H9 (cell line): ENCODE results near the gene ASB8. TPM values are rescaled to one million over a fixed set of nuclear protein-coding genes. Genes with fewer than 3 reads are reported as not detected.

Experiments
- DNase-seq: peaks from one replicate; pipeline ENCODE4 v3.0.0-alpha.2; 2017
- H2AFZ ChIP-seq: one replicate; pipeline ENCODE4 v1.6.1; 2013; ENCODE audit warnings: mild to moderate bottlenecking, low read length, control low read depth, moderate library complexity
- H2AK5ac ChIP-seq: 2 replicates; pipeline ENCODE4 v1.6.1; 2013; ENCODE audit warnings: low read length, control low read depth, mixed read lengths; ENCODE audit not compliant: insufficient read length
- H2BK120ac ChIP-seq: one replicate; pipeline ENCODE4 v1.6.1; 2013; ENCODE audit warnings: low read depth, mild to moderate bottlenecking, low read length, control low read depth, inconsistent platforms; ENCODE audit not compliant: poor library complexity, severe bottlenecking
- H2BK12ac ChIP-seq: 2 replicates; pipeline ENCODE4 v1.6.1; 2013; ENCODE audit warnings: low read length, control low read depth, mixed read lengths, low read depth; ENCODE audit not compliant: insufficient read length
- H2BK15ac ChIP-seq: 2 replicates; pipeline ENCODE4 v1.6.1; 2013; ENCODE audit warnings: low read depth, low read length, control low read depth
- H2BK20ac ChIP-seq: one replicate; pipeline ENCODE4 v1.6.1; 2013; ENCODE audit warnings: low read depth, mild to moderate bottlenecking, low read length, control low read depth, inconsistent platforms; ENCODE audit not compliant: poor library complexity, severe bottlenecking
- H2BK5ac ChIP-seq: 2 replicates; pipeline ENCODE4 v1.6.1; 2013; ENCODE audit warnings: low read length, control low read depth, mixed read lengths; ENCODE audit not compliant: insufficient read length
- H3K14ac ChIP-seq: 2 replicates; pipeline ENCODE4 v1.6.1; 2013; ENCODE audit warnings: low read length, control low read depth; ENCODE audit not compliant: insufficient read depth
- H3K18ac ChIP-seq: 2 replicates; pipeline ENCODE4 v1.6.1; 2013; ENCODE audit warnings: low read depth, mild to moderate bottlenecking, mixed read lengths, low read length, control low read depth; ENCODE audit not compliant: insufficient read length
- H3K23ac ChIP-seq: 2 replicates; pipeline ENCODE4 v1.6.1; 2013; ENCODE audit warnings: low read length, control low read depth, mixed read lengths, low read depth; ENCODE audit not compliant: insufficient read length
- H3K23me2 ChIP-seq: 2 replicates; pipeline ENCODE4 v1.6.1; 2013; ENCODE audit warnings: low read depth, mild to moderate bottlenecking, mixed read lengths, low read length, control low read depth; ENCODE audit not compliant: insufficient read length, poor library complexity, severe bottlenecking
- H3K27ac ChIP-seq: 2 replicates; pipeline ENCODE4 v1.5.1; 2013; ENCODE audit warnings: low read length, control low read depth, mixed read lengths, low read depth; ENCODE audit not compliant: insufficient read length
- H3K27me3 ChIP-seq: 2 replicates; pipeline ENCODE4 v1.6.1; 2013; ENCODE audit warnings: low read length, control low read depth, inconsistent platforms; ENCODE audit not compliant: insufficient read depth
- H3K4ac ChIP-seq: 2 replicates; pipeline ENCODE4 v1.6.1; 2013; ENCODE audit warnings: low read depth, mild to moderate bottlenecking, control low read depth, inconsistent platforms, low read length, moderate library complexity
- H3K4me1 ChIP-seq: 2 replicates; pipeline ENCODE4 v1.6.1; 2013; ENCODE audit warnings: low read length, control low read depth, inconsistent platforms; ENCODE audit not compliant: insufficient read depth
- H3K4me2 ChIP-seq: 2 replicates; pipeline ENCODE4 v1.6.1; 2013; ENCODE audit warnings: low read length, control low read depth, mixed read lengths; ENCODE audit not compliant: insufficient read length, insufficient read depth
- H3K56ac ChIP-seq: 2 replicates; pipeline ENCODE4 v1.6.1; 2013; ENCODE audit warnings: low read depth, mild to moderate bottlenecking, mixed read lengths, low read length, control low read depth; ENCODE audit not compliant: insufficient read length
- H3K79me1 ChIP-seq: 2 replicates; pipeline ENCODE4 v1.6.1; 2013; ENCODE audit warnings: low read depth, mild to moderate bottlenecking, moderate library complexity, low read length, control low read depth, inconsistent platforms; ENCODE audit not compliant: insufficient read depth, poor library complexity, severe bottlenecking
- H3K79me2 ChIP-seq: 2 replicates; pipeline ENCODE4 v1.6.1; 2013; ENCODE audit warnings: low read length, control low read depth, inconsistent platforms; ENCODE audit not compliant: insufficient read depth
- H3K9ac ChIP-seq: 2 replicates; pipeline ENCODE4 v1.6.1; 2013; ENCODE audit warnings: low read length, control low read depth, mixed read lengths; ENCODE audit not compliant: insufficient read length; ENCODE audit errors: extremely low read depth
- H3K9me3 ChIP-seq: one replicate; pipeline ENCODE4 v1.6.1; 2013; ENCODE audit warnings: low read depth, low read length, inconsistent platforms; ENCODE audit not compliant: control insufficient read depth
- H3T11ph ChIP-seq: one replicate; pipeline ENCODE4 v1.6.1; 2013; ENCODE audit warnings: mild to moderate bottlenecking, low read length, control low read depth, inconsistent platforms
- H4K20me1 ChIP-seq: one replicate; pipeline ENCODE4 v1.6.1; 2013; ENCODE audit not compliant: control insufficient read depth, insufficient read length, insufficient read depth
- H4K5ac ChIP-seq: 2 replicates; pipeline ENCODE4 v1.6.1; 2013; ENCODE audit warnings: low read depth, mild to moderate bottlenecking, mixed read lengths, low read length, control low read depth; ENCODE audit not compliant: insufficient read length
- H4K8ac ChIP-seq: replicated peaks from 2 replicates; pipeline ENCODE4 v1.6.1; 2013; ENCODE audit warnings: low read length, control low read depth, mixed read lengths, low read depth; ENCODE audit not compliant: insufficient read length
- H4K91ac ChIP-seq: 2 replicates; pipeline ENCODE4 v1.6.1; 2013; ENCODE audit warnings: low read depth, mild to moderate bottlenecking, moderate library complexity, mixed read lengths, low read length, control low read depth; ENCODE audit not compliant: insufficient read length
- H3K27ac Mint-ChIP-seq, 3 experiments: 2 replicates in 2 of 3; 3 replicates in 1 of 3; pipeline ENCODE4 v1.8.0; 2020 to 2021; ENCODE audit warnings: mixed read lengths in 3 of 3, mild to moderate bottlenecking in 1 of 3, moderate library complexity in 1 of 3
- H3K27me3 Mint-ChIP-seq: 2 replicates; pipeline ENCODE4 v1.8.0; 2021; ENCODE audit warnings: low read depth, mild to moderate bottlenecking, moderate library complexity, mixed read lengths
- H3K36me3 Mint-ChIP-seq, 3 experiments: 2 replicates in 2 of 3; 3 replicates in 1 of 3; pipeline ENCODE4 v1.8.0; 2020 to 2021; ENCODE audit warnings: low read depth in 3 of 3, mixed read lengths in 3 of 3; ENCODE audit not compliant: insufficient read depth in 1 of 3
- H3K4me1 Mint-ChIP-seq, 2 experiments: 2 replicates each; pipeline ENCODE4 v1.8.0; 2020; ENCODE audit warnings: mixed read lengths in 2 of 2
- H3K4me3 Mint-ChIP-seq, 2 experiments: 2 replicates in 1 of 2; 3 replicates in 1 of 2; pipeline ENCODE4 v1.8.0; 2020 to 2021; ENCODE audit warnings: mild to moderate bottlenecking in 2 of 2, mixed read lengths in 2 of 2, moderate library complexity in 1 of 2
- H3K9me3 Mint-ChIP-seq, 2 experiments: 2 replicates in 1 of 2; 3 replicates in 1 of 2; pipeline ENCODE4 v1.8.0; 2020; ENCODE audit warnings: mild to moderate bottlenecking in 2 of 2, mixed read lengths in 2 of 2, moderate library complexity in 1 of 2
- CTCF ChIP-seq: fragments of 200-600 bp; sonication (generic); conservative IDR thresholded peaks from 3 replicates; pipeline ENCODE4 v1.8.0; 2021; ENCODE audit warnings: antibody characterized with exemption, mild to moderate bottlenecking
- WGBS: extraction: QIAGEN DNeasy Blood & Tissue Kit; methylation state at CpG from one replicate; pipeline ENCODE4 v1.1.7; 2013; ENCODE audit warnings: missing lambda C conversion rate, low lambda C conversion rate, mixed read lengths; ENCODE audit not compliant: insufficient read length; ENCODE audit errors: extremely low coverage; 5-methylcytosine and 5-hydroxymethylcytosine counted together
- total RNA-seq: library from RNA; stranded (reverse); gene quantifications from 2 replicates; pipeline ENCODE4 v1.2.1, GENCODE V29; 2021

Gene ASB8
- total RNA-seq, 1 experiment from 2014 or later: 10.9 TPM

GRCh38 chr12:48160807-48161206 is 3.5 kb upstream of the ASB8 start:
- H2AK5ac ChIP-seq: no peak overlapping the region
- Mint-ChIP-seq H3K36me3 (no peaks in the 10 kb centered on the region), H3K27me3 (peaks cover 11% of the 10 kb centered on the region), H3K4me1 (peaks cover 10 to 15% of the 10 kb centered on the region in 2 experiments), H3K4me3 (no peak overlapping the region), H3K9me3 (no peaks in the 10 kb centered on the region), H3K27ac (no peak overlapping the region)
- no peak overlapping the region for H3K4ac ChIP-seq
- no peaks in the 10 kb centered on the region; the same call in 1 of the 2 replicates for H3K4me1 ChIP-seq
- H3K27me3 ChIP-seq: no peaks in the 10 kb centered on the region
- no peak overlapping the region for H2BK20ac ChIP-seq
- no peak overlapping the region for H4K8ac ChIP-seq
- no peaks in the 10 kb centered on the region for H3K79me1 ChIP-seq
- H3K79me2 ChIP-seq: no peaks in the 10 kb centered on the region
- no peak overlapping the region for H4K91ac ChIP-seq
- H3K56ac ChIP-seq: no peak overlapping the region
- no peak overlapping the region for H3K18ac ChIP-seq
- no peaks in the 10 kb centered on the region for H3K23me2 ChIP-seq
- H2BK120ac ChIP-seq: no peak overlapping the region
- no peak for TF ChIP-seq CTCF
- H2BK15ac ChIP-seq: no peak overlapping the region
- no peaks in the 10 kb centered on the region for H4K20me1 ChIP-seq
- H3K9ac ChIP-seq: no peak overlapping the region
- no peak overlapping the region for H3K14ac ChIP-seq
- H2BK12ac ChIP-seq: no peak overlapping the region
- H2BK5ac ChIP-seq: no peak overlapping the region
- no peak overlapping the region for H3K4me2 ChIP-seq
- H3T11ph ChIP-seq: no peak overlapping the region
- no peaks in the 10 kb centered on the region for H3K9me3 ChIP-seq
- no peak overlapping the region for H3K23ac ChIP-seq
- H3K27ac ChIP-seq: no peak overlapping the region
- WGBS: no CpG with 5 or more reads among the region's 2 CpGs
- no peak overlapping the region for H4K5ac ChIP-seq
- DNase-seq: no peak
- H2AFZ ChIP-seq: no peak overlapping the region
